IPS DF 4.7 (cell line): ENCODE measurements around the gene ZNF438.
"Not testable (repeated sequence)": the region's sequence is repeated elsewhere in the genome, so short reads cannot be mapped to it uniquely, and the experiment has no call there.

ENCODE experiments used
- DNase-seq: peaks from one replicate; pipeline ENCODE4 v3.0.0-alpha.2; 2013; ENCODE audit warnings: low spot score; ENCODE audit errors: extremely low read depth

ZNF438 gene

DNA sequence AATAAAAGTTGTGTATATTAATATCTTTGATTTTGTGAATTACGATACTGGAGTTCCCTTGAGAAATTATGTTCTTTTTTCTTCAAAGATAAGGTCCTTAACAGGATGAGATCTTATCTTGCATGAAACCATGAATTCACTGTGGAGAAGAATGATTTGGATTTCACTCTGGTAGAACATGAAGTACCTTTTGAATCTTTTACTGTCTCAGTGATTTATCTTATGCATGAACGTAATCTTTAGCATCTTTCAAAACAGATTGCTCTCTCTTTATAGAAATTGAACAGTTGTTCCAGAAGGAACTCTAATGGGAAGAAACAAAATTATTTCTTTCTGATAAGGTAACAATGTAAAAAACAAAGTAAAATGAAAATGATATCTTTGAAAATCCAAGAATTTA lies 11.0 kb upstream of the ZNF438 start:
- no peak for DNase-seq

DNA sequence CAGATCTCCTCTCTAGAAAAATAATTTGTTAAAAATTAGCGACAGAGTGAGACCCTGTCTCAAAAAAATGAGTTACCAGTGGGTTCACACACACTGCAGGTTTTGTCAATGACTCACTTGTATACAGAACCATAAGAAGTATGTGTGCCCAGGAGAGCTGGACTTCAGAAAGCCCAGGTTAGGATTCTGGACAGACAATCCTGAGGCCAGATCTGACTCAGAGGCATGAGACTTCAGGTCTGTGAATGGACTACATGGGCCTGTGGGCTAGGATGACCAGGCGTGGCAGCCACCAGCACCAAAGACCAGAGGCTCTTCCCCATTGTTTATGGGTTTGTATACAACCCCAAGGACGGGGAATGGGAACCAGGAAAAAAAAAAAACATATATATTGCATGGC lies 9.3 kb upstream of the ZNF438 start:
- DNase-seq: no peak

GRCh38 chr10:31039006-31039405 lies 7.3 kb upstream of the ZNF438 start:
- not testable (repeated sequence) for DNase-seq

GRCh38 chr10:31037749-31038148 lies 6.1 kb upstream of the ZNF438 start:
- no peak for DNase-seq

GRCh38 chr10:31036209-31036608 lies 4.5 kb upstream of the ZNF438 start:
- DNase-seq: no peak

DNA sequence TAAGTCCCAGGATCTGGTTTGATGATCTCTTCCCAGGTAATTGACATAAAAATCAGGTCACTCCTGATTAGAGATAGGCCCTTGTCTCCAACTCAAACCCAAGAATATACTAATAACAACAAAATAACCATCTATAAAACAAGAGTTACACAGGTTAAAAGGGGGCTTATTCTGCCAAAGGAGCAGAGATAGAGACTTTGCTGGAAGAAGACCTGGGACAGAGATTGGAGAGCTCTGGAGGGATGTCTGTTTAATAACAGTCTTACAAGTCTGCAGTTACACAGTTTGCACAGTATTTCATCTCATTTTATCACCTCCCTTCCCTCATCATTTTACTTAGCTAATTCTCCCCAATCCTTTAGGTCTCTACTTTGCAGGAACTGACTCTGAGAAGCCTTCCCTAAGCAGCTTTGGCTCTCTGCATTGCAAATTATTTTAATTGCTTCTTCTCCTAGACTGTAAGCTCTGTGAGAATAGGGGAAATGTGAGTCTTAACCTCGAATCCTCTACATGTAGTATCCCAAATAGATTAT lies 3.7 kb upstream of the ZNF438 start:
- no peak for DNase-seq

GRCh38 chr10:31034098-31034909 lies 2.6 kb upstream of the ZNF438 start:
- no peak for DNase-seq

GRCh38 chr10:31033147-31033546 lies 1.5 kb upstream of the ZNF438 start:
- DNase-seq: no peak

- no peak for DNase-seq
These were observed 830 bp upstream of the ZNF438 start for GRCh38 chr10:31032258-31033132.

DNA sequence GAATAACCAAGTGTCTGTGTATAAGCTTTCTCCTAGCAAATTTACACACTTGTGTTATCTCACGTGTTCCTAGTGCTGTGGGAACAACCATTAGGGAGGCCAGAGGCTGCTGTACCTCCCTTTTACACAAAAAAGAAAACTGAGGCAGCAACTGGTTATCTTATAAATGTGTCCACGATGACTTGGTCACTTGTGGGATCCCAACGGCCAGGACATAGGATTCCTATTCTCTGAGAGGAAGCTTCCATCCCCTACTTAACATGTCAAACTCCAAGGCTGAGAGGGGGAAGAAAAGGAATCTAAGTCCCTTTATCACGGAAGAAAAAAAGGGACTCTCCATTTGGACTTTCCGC lies 484 bp downstream of the ZNF438 start:
- no peak for DNase-seq

- DNase-seq: no peak
These were observed 865 bp downstream of the ZNF438 start for GRCh38 chr10:31030800-31031199.

DNA sequence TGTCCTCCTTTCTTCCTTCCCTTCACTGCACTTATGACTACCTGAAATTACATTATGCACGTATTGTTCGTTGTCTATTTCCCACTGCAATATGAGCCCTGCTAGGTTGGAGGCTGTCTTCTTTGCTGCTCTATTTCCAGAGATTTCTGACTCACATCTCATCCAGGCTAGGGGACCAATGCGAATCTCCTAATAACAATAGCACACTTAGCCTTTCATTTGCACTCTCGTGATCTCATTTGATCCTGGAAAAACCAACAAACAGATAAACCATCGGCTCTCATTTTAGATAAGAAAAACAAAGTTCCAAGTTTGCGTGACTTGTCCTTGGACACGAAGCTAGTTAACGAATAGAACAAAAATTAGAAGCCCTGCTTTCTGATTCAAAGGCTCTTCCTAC lies 1.4 kb downstream of the ZNF438 start:
- DNase-seq: no peak

DNA sequence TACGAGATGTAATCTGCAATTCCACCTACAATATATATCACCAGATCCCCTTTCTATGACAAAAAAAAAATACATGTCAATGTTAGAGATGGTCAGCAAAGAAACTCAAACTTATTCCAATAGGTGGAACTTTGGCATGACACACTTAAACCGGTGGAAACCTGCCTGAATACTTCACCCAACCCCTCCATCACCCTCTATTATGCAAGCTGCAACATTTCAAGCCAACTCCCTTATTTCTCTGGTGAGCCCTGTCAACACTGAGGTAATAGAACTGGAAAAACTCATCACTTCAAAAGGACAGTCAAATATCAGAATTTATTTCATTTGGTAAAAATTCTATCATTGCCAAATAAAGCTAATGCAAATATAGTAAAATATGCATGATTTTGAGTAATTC lies 3.6 kb downstream of the ZNF438 start:
- no peak for DNase-seq

- not testable (repeated sequence) for DNase-seq
These were observed 5.4 kb downstream of the ZNF438 start for GRCh38 chr10:31026279-31026678.

DNA sequence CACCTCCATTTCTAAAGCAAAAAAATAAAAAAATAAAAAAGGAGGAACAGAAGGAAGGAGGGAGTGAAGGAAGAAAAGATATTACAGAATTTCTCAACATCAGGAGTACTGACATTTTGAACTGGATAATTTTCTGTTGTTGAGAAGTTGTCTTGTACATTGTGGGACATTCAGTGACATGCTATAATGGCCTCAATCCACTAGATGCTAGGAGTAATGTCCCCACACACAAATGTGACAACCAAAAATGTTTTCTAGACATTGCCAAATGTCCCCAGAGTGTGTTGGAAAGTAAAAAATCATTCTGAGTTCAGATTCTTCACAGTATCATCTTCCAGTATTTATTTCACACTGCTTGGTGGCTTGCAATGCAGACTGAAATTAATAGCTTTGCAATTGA lies 6.5 kb downstream of the ZNF438 start:
- DNase-seq: no peak

GRCh38 chr10:31023558-31023957 lies 8.1 kb downstream of the ZNF438 start:
- DNase-seq: no peak

DNA sequence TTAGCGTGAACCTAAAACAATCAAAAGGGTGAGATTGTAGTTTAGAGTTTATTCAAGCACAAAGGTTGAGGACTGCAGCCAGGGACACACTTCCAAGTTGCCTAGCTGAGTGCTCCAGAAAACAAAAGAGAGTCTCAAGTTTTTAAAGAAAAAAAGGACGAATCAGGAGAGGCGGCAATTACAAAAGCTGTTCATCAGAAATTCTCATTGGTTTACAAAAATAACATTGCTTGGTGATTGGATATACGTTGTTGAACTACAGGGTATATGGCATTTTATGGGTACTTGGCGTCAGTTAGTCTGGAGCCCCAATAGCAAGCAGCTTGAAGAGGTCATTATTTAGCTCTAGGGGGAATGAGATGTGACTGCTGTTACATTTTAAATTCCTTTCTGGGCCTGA lies 11.5 kb downstream of the ZNF438 start:
- no peak for DNase-seq

DNA sequence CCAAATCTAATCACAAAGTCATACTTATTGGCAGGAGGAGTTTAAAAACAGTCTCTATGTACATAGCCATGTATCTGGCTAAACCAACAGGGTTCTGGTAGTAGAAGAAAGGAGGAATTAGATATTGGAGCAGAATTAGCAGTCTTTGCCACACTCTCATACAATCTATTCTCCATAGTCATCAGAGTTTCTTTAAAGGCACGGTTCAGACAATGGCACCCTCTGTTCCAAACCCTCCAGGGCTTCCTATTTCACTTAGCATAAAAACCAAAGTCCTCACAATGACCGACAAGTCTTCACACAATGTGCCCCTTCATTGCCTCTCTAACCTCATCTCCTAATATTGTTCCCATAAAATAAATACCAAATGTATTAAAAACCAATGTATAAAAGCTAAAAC lies 12.7 kb downstream of the ZNF438 start:
- DNase-seq: no peak

DNA sequence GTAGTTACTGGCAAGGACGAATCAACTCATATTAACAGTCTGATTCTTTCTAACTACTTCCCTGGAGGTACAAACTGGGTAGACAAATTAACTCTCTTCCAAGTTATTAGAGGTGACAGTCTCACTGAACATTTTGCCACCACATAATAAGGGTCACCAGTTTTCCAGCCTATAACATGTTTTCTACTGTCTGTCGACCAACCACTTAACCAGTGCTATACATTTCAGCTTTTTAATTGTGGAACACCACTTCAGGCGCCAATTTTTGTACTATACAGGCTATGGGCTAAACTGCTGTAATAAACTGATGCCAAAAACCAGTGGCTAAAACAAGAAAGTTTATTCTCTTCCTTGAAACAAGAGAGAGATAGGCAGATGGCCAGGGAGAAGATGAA lies 13.3 kb downstream of the ZNF438 start:
- no peak for DNase-seq

- no peak for DNase-seq
These were observed 13.9 kb downstream of the ZNF438 start for GRCh38 chr10:31017534-31018355.

- no peak for DNase-seq
These were observed 17.3 kb downstream of the ZNF438 start for GRCh38 chr10:31014161-31014875.
